ENCODE data around the gene KLHL17.
A peak's percentile ranks its signal among the peaks of the same experiment; 100 is the strongest.

The KLHL17 gene

GRCh38 chr1:947958-948357 is 12.4 kb upstream of the KLHL17 start:
- peak overlapping the region; percentile 21 for H3K9ac ChIP-seq (ENCODE audit: low read depth, low read length, poor library complexity)

GRCh38 chr1:950268-950667 is 10.1 kb upstream of the KLHL17 start:
- Histone ChIP-seq H3K27me3 (ENCODE audit: control insufficient read depth in 3 of 3, insufficient read depth in 3 of 3, low read depth in 1 of 3, low read length in 3 of 3) (no peaks in the 10 kb centered on the region), H3K79me1 (ENCODE audit: low read depth, low read length) (peaks cover 3% of the 10 kb centered on the region), H2AK5ac (ENCODE audit: low read depth, low read length) (no peak overlapping the region), H3K14ac (ENCODE audit: low read length) (no peak overlapping the region), H3K4me2 (ENCODE audit: insufficient read depth, low read length, poor library complexity, severe bottlenecking) (no peak overlapping the region), H3K27ac (replicated peaks; ENCODE audit: low read length) (no peak overlapping the region), H2AFZ (ENCODE audit: low read length) (no peak overlapping the region), H3K9ac (ENCODE audit: low read depth, low read length, poor library complexity) (no peak overlapping the region), H3K4me3 (ENCODE audit: low read length in 2 of 2) (peak overlapping the region in 1 of 2 donors; percentile 46), H3K23ac (ENCODE audit: low read depth, low read length, poor library complexity) (peak overlapping the region; percentile 4), H2BK120ac (ENCODE audit: low read depth, low read length) (no peak overlapping the region), H3K36me3 (replicated peaks in 1 of 2; ENCODE audit: control insufficient read depth in 2 of 2, insufficient read depth in 2 of 2, low read length in 2 of 2) (peaks cover 53 to 98% of the 10 kb centered on the region in 2 donors), H4K91ac (ENCODE audit: low read depth, low read length, poor library complexity) (no peak overlapping the region), H2BK12ac (ENCODE audit: low read length) (no peak overlapping the region), H2BK15ac (ENCODE audit: low read length) (no peak overlapping the region), H3K9me3 (replicated peaks in 1 of 2; ENCODE audit: control insufficient read depth in 2 of 2, insufficient read depth in 1 of 2, low read depth in 1 of 2, low read length in 2 of 2) (peaks cover 0 to 2% of the 10 kb centered on the region in 2 donors), H2BK5ac (ENCODE audit: low read length) (no peak overlapping the region), H3K18ac (ENCODE audit: low read length) (no peak overlapping the region), H3K4ac (ENCODE audit: low read length) (no peak overlapping the region), H3K4me1 (ENCODE audit: control insufficient read depth in 2 of 2, insufficient read depth in 1 of 2, low read depth in 1 of 2, low read length in 2 of 2) (no peaks in the 10 kb centered on the region), H4K8ac (ENCODE audit: low read depth, low read length) (no peak overlapping the region)
- WGBS, 2 donors (ENCODE audit: extremely low coverage in 2 of 2, insufficient read length in 2 of 2, insufficient replicate concordance in 1 of 2), result no CpG with 5 or more reads among the region's 9 CpGs
- DNase-seq (ENCODE audit: low spot score), result no peak

More at GRCh38 chr1:947958-948357, 12.4 kb upstream of the KLHL17 start:
- Histone ChIP-seq H3K23ac (ENCODE audit: low read depth, low read length, poor library complexity) (peak overlapping the region; percentile 31), H3K79me1 (ENCODE audit: low read depth, low read length) (peaks cover 2% of the 10 kb centered on the region), H2BK120ac (ENCODE audit: low read depth, low read length) (no peak overlapping the region), H4K8ac (ENCODE audit: low read depth, low read length) (no peak overlapping the region), H3K4me1 (ENCODE audit: control insufficient read depth in 2 of 2, insufficient read depth in 1 of 2, low read depth in 1 of 2, low read length in 2 of 2) (peaks cover 1 to 6% of the 10 kb centered on the region in 2 donors), H4K91ac (ENCODE audit: low read depth, low read length, poor library complexity) (no peak overlapping the region), H3K36me3 (replicated peaks in 1 of 2; ENCODE audit: control insufficient read depth in 2 of 2, insufficient read depth in 2 of 2, low read length in 2 of 2) (peaks cover 47 to 86% of the 10 kb centered on the region in 2 donors), H3K4me3 (ENCODE audit: low read length in 2 of 2) (no peak overlapping the region), H2BK15ac (ENCODE audit: low read length) (no peak overlapping the region), H3K18ac (ENCODE audit: low read length) (no peak overlapping the region), H3K9me3 (replicated peaks in 1 of 2; ENCODE audit: control insufficient read depth in 2 of 2, insufficient read depth in 1 of 2, low read depth in 1 of 2, low read length in 2 of 2) (peaks cover 0 to 2% of the 10 kb centered on the region in 2 donors), H2BK5ac (ENCODE audit: low read length) (peak overlapping the region; percentile 39), H3K4ac (ENCODE audit: low read length) (peak overlapping the region; percentile 23), H2BK12ac (ENCODE audit: low read length) (no peak overlapping the region), H3K4me2 (ENCODE audit: insufficient read depth, low read length, poor library complexity, severe bottlenecking) (no peak overlapping the region), H3K27ac (replicated peaks; ENCODE audit: low read length) (no peak overlapping the region), H2AFZ (ENCODE audit: low read length) (no peak overlapping the region), H3K14ac (ENCODE audit: low read length) (no peak overlapping the region), H3K27me3 (ENCODE audit: control insufficient read depth in 3 of 3, insufficient read depth in 3 of 3, low read depth in 1 of 3, low read length in 3 of 3) (peaks cover under 1 to 12% (median 9%) of the 10 kb centered on the region in 3 experiments), H2AK5ac (ENCODE audit: low read depth, low read length) (no peak overlapping the region)
- no CpG with 5 or more reads among the region's 15 CpGs for WGBS, 2 donors (ENCODE audit: extremely low coverage in 2 of 2, insufficient read length in 2 of 2, insufficient replicate concordance in 1 of 2)
- no peak for DNase-seq (ENCODE audit: low spot score)

DNA sequence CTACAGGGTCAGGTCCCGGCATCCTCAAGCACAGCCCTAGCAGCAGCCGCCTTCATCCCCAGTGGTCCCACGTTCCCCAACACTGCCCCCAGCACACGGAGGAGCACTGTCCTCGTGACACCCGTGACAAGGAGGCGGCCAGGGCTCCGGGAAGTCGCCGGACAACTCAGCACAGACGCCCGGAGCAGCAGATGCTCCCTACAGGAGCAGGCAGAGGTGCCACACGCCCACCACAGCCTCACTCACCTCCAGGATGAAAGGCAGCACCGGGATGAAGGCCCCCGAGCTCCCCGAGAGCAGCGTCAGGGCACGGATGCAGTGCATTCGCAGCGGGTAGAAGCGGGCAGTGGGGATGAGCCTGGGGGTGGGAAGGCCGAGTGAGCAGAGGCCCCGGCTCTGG is 9.5 kb upstream of the KLHL17 start:
- Histone ChIP-seq H3K9me3 (replicated peaks in 1 of 2; ENCODE audit: control insufficient read depth in 2 of 2, insufficient read depth in 1 of 2, low read depth in 1 of 2, low read length in 2 of 2) (peaks cover 0 to 2% of the 10 kb centered on the region in 2 donors), H3K79me1 (ENCODE audit: low read depth, low read length) (peaks cover 3% of the 10 kb centered on the region), H2AK5ac (ENCODE audit: low read depth, low read length) (no peak overlapping the region), H3K4me1 (ENCODE audit: control insufficient read depth in 2 of 2, insufficient read depth in 1 of 2, low read depth in 1 of 2, low read length in 2 of 2) (no peaks in the 10 kb centered on the region), H4K8ac (ENCODE audit: low read depth, low read length) (no peak overlapping the region), H2BK15ac (ENCODE audit: low read length) (no peak overlapping the region), H2BK120ac (ENCODE audit: low read depth, low read length) (no peak overlapping the region), H3K4ac (ENCODE audit: low read length) (no peak overlapping the region), H4K91ac (ENCODE audit: low read depth, low read length, poor library complexity) (no peak overlapping the region), H3K4me3 (ENCODE audit: low read length in 2 of 2) (no peak overlapping the region), H3K23ac (ENCODE audit: low read depth, low read length, poor library complexity) (no peak overlapping the region), H2AFZ (ENCODE audit: low read length) (no peak overlapping the region), H3K36me3 (replicated peaks in 1 of 2; ENCODE audit: control insufficient read depth in 2 of 2, insufficient read depth in 2 of 2, low read length in 2 of 2) (peaks cover 59 to 98% of the 10 kb centered on the region in 2 donors), H3K27me3 (ENCODE audit: control insufficient read depth in 3 of 3, insufficient read depth in 3 of 3, low read depth in 1 of 3, low read length in 3 of 3) (no peaks in the 10 kb centered on the region), H2BK12ac (ENCODE audit: low read length) (no peak overlapping the region), H3K4me2 (ENCODE audit: insufficient read depth, low read length, poor library complexity, severe bottlenecking) (no peak overlapping the region), H3K27ac (replicated peaks; ENCODE audit: low read length) (no peak overlapping the region), H3K18ac (ENCODE audit: low read length) (no peak overlapping the region), H3K9ac (ENCODE audit: low read depth, low read length, poor library complexity) (no peak overlapping the region), H2BK5ac (ENCODE audit: low read length) (no peak overlapping the region), H3K14ac (ENCODE audit: low read length) (no peak overlapping the region)
- no CpG with 5 or more reads among the region's 23 CpGs for WGBS, 2 donors (ENCODE audit: extremely low coverage in 2 of 2, insufficient read length in 2 of 2, insufficient replicate concordance in 1 of 2)
- DNase-seq (ENCODE audit: low spot score), result no peak

- peaks cover 61 to 98% of the 10 kb centered on the region in 2 donors for H3K36me3 ChIP-seq (replicated peaks in 1 of 2; ENCODE audit: control insufficient read depth in 2 of 2, insufficient read depth in 2 of 2, low read length in 2 of 2)
- H3K23ac ChIP-seq (ENCODE audit: low read depth, low read length, poor library complexity), result no peak overlapping the region
- DNase-seq (ENCODE audit: low spot score), result no peak
- H3K9ac ChIP-seq (ENCODE audit: low read depth, low read length, poor library complexity), result peak overlapping the region; percentile 15
- peaks cover 3% of the 10 kb centered on the region for H3K79me1 ChIP-seq (ENCODE audit: low read depth, low read length)
- H3K14ac ChIP-seq (ENCODE audit: low read length), result no peak overlapping the region
- H2AFZ ChIP-seq (ENCODE audit: low read length), result no peak overlapping the region
- H4K8ac ChIP-seq (ENCODE audit: low read depth, low read length), result no peak overlapping the region
- H3K9me3 ChIP-seq (replicated peaks in 1 of 2; ENCODE audit: control insufficient read depth in 2 of 2, insufficient read depth in 1 of 2, low read depth in 1 of 2, low read length in 2 of 2), result peaks cover 0 to 2% of the 10 kb centered on the region in 2 donors
- no peak overlapping the region for H3K4me2 ChIP-seq (ENCODE audit: insufficient read depth, low read length, poor library complexity, severe bottlenecking)
- H3K18ac ChIP-seq (ENCODE audit: low read length), result no peak overlapping the region
- H2BK5ac ChIP-seq (ENCODE audit: low read length), result no peak overlapping the region
- no peak overlapping the region for H3K4ac ChIP-seq (ENCODE audit: low read length)
- H2BK15ac ChIP-seq (ENCODE audit: low read length), result no peak overlapping the region
- H3K27me3 ChIP-seq (ENCODE audit: control insufficient read depth in 3 of 3, insufficient read depth in 3 of 3, low read depth in 1 of 3, low read length in 3 of 3), result no peaks in the 10 kb centered on the region
- no peak overlapping the region for H3K4me3 ChIP-seq (ENCODE audit: low read length in 2 of 2)
- no peak overlapping the region for H4K91ac ChIP-seq (ENCODE audit: low read depth, low read length, poor library complexity)
- H3K4me1 ChIP-seq (ENCODE audit: control insufficient read depth in 2 of 2, insufficient read depth in 1 of 2, low read depth in 1 of 2, low read length in 2 of 2), result no peaks in the 10 kb centered on the region
- H2BK120ac ChIP-seq (ENCODE audit: low read depth, low read length), result no peak overlapping the region
- H2AK5ac ChIP-seq (ENCODE audit: low read depth, low read length), result no peak overlapping the region
- no peak overlapping the region for H3K27ac ChIP-seq (replicated peaks; ENCODE audit: low read length)
- WGBS, 2 donors (ENCODE audit: extremely low coverage in 2 of 2, insufficient read length in 2 of 2, insufficient replicate concordance in 1 of 2), result no CpG with 5 or more reads among the region's 6 CpGs
- no peak overlapping the region for H2BK12ac ChIP-seq (ENCODE audit: low read length)
These were observed 9.0 kb upstream of the KLHL17 start for GRCh38 chr1:951364-951763.
